ENCODE measurements around the gene GZMM.
"Not testable (repeated sequence)": the region's sequence is repeated elsewhere in the genome, so short reads cannot be mapped to it uniquely, and the experiment has no call there.

Gene GZMM

DNA sequence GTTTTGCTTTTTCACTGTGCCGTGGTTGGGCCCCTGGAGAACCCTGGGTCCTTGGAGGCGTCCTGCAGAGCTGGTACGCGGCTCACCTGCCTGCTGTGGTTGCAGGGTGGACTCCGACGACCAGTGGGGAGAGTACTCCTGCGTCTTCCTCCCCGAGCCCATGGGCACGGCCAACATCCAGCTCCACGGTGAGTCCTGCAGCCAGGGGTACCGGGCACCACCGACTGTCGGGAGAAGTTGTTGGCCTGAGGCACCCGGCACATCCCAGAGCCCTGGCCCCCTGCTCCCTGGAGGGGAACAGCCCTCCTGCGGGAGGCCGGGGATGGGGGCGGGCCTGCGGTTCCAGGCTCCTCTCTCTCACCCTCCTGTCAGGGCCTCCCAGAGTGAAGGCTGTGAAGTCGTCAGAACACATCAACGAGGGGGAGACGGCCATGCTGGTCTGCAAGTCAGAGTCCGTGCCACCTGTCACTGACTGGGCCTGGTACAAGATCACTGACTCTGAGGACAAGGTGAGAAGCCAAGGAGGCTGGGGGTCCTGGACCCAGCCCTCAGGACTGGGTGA is 36.5 kb downstream of the GZMM start:
- DNase-seq (ENCODE audit: extremely low read depth in 1 of 2, low read depth in 1 of 2), result no peak

DNA sequence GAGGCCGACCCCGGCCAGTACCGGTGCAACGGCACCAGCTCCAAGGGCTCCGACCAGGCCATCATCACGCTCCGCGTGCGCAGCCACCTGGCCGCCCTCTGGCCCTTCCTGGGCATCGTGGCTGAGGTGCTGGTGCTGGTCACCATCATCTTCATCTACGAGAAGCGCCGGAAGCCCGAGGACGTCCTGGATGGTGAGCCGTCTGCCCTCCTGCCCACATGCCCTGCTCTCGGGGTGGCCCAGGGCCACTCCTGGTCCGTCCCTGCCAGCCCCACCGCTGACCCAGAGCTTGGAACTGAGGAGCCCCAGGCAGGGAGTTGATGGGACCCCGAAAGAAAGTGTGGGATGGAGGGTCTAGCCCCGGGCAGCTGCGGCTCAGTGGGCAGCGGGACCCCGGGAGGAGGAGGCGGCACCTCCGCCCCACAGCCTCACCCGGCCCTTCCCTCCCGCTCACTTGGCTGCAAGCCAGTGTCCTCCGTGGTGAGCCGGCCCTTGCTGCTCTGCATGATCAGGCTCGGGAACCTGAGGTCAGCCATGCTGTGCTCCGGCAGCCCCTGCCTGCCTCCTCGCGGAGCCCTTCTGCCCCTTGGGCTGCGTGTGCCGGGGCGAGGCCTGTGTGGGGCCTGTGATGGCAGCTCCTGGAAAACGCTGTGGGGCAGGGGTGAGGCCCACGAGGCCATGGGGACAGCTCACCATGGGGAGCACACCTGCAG is 37.7 kb downstream of the GZMM start:
- no peak for DNase-seq (ENCODE audit: extremely low read depth in 1 of 2, low read depth in 1 of 2)

DNA sequence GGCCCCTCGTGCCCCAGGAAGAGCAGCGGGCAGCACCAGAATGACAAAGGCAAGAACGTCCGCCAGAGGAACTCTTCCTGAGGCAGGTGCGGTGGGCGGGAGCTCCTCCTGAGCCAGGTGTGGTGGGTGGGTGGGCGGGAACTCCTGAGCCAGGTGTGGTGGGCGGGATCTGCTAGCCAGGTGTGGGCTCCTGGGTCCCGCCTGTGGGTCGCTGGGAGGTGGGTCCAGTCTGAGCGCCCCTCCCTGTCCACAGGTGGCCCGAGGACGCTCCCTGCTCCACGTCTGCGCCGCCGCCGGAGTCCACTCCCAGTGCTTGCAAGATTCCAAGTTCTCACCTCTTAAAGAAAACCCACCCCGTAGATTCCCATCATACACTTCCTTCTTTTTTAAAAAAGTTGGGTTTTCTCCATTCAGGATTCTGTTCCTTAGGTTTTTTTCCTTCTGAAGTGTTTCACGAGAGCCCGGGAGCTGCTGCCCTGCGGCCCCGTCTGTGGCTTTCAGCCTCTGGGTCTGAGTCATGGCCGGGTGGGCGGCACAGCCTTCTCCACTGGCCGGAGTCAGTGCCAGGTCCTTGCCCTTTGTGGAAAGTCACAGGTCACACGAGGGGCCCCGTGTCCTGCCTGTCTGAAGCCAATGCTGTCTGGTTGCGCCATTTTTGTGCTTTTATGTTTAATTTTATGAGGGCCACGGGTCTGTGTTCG is 38.8 kb downstream of the GZMM start:
- DNase-seq (ENCODE audit: extremely low read depth in 1 of 2, low read depth in 1 of 2), result no peak

DNA sequence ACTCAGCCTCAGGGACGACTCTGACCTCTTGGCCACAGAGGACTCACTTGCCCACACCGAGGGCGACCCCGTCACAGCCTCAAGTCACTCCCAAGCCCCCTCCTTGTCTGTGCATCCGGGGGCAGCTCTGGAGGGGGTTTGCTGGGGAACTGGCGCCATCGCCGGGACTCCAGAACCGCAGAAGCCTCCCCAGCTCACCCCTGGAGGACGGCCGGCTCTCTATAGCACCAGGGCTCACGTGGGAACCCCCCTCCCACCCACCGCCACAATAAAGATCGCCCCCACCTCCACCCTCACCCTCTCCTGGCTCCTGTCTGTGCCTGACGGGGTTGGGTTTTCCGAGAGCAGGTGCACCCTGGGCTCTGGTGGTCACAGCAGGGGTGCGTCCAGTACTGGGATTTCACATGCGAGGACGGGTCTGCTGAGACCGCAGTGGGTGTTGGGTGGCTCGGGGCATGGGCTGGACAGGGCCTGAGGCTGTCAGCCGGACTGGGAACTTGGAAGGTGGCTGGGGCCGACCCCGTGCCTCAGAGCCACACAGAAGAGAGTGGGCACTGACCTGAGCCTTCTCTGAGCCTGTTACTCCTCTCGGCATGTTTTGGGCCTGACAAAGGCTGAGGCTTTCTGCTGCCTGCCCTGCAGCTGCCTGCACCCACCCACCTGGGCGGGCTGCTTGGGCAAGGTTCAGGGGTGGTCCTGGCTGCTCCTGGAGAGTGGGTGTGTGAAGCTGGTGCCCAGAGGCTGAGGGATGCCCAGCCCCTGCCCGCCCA is 39.5 kb downstream of the GZMM start:
- DNase-seq (ENCODE audit: extremely low read depth in 1 of 2, low read depth in 1 of 2), result no peak

DNA sequence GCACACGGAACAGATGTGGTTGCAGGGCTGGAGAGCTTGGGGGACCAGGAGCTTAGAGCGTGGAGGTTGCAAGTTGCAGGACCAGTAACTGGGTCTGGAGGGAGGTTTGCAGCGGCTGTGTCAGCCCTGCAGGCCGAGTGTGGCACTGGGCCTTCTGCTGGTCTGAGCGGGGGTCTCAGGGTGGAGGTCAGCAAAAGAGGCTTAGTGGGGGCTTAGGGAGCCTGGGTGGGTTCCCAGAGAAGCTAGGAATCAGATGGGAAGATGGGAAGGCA is 40.1 kb downstream of the GZMM start:
- DNase-seq (ENCODE audit: extremely low read depth in 1 of 2, low read depth in 1 of 2), result no peak

DNA sequence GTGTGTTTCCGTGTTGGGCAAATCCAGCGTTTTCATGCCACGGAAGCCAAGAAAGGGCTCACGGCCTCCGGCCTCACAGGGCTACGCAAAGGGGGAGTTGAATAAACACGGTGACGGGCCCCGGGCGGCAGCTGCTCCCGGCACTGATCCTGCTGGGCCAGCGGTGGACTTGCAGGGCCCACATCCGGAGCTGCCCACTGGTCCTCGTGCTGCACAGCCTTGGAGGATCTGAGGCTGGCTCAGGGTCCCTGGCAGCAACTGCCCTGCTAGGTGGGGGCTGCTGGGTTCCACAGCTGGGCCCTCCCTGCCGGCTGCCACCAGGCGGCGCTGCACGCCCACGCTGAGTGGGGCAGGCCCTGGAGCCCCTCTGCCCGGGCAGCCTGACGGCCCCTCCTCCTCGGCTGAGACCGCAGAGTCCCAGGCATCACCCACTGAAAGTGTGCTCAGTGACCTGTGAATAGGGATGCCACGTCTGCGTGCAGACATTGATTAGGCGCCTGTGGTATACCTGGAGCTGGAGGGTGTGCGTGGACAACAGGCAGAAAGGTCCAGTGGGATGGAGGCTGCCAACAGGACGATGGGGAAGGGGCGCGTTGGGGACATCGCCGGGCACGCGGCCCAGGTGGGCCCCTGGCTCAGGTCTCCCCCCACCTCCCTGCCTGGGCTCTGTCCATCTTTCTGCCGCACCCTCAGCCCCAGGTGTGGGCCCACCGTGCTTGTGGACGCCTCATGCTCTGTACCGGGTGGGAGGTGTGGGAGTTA is 40.6 kb downstream of the GZMM start:
- peak in 1 of 2 donors; percentile 45 for DNase-seq (ENCODE audit: extremely low read depth in 1 of 2, low read depth in 1 of 2)

DNA sequence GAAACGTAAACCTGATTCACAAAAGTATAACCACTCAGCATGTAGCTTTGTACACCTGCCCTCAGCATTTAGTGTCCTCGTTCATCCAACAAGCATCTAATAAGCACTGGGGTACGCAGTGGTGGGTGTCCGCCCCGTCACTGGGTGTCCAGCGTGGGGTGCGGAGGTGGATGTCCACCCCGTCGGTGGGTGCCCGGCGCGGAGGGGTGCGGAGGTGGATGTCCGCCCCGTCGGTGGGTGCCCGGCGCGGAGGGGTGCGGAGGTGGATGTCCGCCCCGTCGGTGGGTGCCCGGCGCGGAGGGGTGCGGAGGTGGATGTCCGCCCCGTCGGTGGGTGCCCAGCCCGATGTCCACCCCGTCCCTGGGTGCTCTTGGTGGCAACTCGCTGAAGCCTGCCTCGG is 41.3 kb downstream of the GZMM start:
- DNase-seq (ENCODE audit: extremely low read depth in 1 of 2, low read depth in 1 of 2), result not testable (repeated sequence)

DNA sequence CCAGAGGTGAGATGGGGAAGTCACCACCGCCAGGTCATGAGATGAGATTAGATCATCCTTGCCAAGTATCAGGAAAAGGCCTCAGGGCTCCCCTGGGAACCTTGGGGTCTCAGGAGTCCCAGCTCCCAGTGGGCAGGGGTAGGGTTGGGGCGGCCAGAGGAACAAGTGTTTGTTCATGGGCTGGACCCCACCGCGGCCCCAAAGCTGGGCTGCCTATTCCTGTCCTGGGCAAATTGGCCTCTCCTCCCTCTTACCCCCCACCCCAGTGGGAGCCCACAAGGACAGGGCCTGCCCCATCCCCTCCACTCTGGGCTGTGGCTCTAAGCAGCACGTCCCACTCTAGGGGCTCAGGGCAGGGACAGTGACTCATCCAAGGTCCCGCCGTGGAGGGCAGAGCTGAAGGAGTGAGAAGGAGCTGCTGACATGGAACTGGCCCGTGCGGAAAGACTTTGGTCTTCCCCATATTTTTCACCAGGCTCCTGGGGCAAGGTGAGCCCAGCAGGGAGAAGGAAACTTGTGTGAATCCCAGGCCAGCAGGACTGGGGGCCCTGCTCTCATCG is 41.8 kb downstream of the GZMM start:
- DNase-seq (ENCODE audit: extremely low read depth in 1 of 2, low read depth in 1 of 2), result no peak

DNA sequence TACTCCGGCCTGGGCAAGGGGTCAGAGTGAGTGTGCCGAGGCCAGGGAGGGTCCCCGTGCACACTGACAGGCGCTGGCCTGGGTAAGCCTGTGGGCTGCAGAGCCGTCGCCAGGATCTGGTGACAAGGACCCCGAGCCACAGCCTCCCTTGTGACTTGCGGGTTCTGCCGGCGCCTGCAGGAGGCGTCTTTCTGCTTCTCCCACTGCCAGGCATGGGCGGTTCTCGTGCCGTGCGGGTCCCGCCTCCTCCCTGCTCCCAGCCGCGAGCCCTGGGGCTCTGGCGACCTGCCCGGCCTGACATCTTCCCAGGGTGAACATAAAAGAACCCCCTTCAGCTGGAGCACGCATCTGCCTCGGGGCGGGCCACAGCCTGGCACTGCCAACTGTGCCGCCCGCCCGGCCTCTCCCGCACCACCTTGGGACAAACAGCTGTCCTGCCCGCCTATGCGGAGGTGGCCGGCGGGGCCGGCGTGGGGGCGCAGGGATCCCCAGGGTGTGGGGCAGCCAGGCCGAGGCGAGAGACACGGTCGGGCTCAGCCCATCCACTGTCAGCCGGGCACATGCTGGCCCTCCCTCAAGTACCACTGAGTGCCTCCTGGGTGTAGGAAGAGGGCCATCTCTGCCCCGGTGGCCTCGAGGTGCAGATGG is 44.4 kb downstream of the GZMM start:
- peak in 1 of 2 donors; percentile 67 for DNase-seq (ENCODE audit: extremely low read depth in 1 of 2, low read depth in 1 of 2)

DNA sequence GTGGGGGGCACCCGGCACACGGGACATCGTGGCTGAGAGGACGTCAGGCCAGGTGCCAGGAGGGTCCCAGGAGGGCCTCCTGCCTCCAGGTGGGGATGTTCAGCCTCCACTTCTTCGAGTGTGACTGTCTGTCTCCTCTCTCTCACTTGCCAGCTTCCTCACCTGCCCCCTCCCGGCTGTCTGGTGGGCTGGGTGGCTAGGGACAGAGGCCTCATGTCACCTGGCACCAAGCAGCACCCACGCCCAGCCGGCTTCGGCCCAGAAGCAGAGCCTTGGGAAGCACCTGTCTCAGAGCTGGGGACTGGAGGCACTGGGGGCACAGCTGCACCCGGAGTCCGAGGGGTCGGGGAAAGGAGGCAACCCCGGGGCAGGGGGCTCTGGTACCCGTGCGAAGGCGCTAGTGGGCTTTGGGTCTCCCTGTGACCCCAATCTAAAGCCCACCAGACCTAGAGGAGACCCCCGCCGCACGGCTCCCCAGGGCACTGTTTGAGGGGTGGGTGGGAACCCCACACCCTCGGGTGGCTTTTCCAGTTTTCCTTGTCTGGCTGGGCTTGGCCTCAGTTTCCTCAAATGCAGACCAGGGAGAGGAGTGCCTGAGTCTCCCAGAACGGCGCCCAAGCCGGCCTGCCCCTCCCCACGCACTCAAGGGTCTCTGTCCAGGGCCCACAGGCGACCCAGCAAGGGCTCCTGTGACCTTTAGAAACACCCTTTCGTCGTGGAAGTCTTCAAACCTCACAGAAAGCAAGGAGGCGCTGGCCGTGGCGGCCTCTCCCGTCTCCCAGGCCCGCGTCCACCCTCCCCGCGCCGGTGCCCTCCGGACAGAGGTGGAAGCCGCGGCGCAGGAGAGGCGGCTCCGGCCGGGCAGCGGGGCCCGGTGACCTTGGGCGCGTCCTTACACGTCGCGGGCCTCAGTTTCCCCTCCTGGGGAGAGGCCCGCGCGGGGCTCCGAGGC is 45.2 kb downstream of the GZMM start:
- no peak for DNase-seq (ENCODE audit: extremely low read depth in 1 of 2, low read depth in 1 of 2)

DNA sequence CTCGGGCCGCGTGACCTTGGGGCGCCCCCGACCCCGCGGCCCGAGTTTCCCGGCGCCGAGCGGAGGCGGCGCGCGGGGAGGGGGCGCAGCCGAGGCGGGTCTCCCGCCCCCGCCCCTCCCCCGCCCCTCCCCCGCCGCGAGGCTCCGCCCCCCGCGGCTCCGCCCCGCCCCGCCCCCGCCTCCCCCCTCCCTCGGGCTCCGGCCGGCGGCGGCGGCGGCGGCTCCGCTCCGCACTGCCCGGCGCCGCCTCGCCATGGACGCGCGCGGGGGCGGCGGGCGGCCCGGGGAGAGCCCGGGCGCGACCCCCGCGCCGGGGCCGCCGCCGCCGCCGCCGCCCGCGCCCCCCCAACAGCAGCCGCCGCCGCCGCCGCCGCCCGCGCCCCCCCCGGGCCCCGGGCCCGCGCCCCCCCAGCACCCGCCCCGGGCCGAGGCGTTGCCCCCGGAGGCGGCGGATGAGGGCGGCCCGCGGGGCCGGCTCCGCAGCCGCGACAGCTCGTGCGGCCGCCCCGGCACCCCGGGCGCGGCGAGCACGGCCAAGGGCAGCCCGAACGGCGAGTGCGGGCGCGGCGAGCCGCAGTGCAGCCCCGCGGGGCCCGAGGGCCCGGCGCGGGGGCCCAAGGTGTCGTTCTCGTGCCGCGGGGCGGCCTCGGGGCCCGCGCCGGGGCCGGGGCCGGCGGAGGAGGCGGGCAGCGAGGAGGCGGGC is 46.0 kb downstream of the GZMM start, which contains the start of gene HCN2:
TSS of gene HCN2 (plus strand) at position 189 of the 703 bp plus-strand sequence. CDS start at position 254, 65 bp downstream.
- no peak for DNase-seq (ENCODE audit: extremely low read depth in 1 of 2, low read depth in 1 of 2)

DNA sequence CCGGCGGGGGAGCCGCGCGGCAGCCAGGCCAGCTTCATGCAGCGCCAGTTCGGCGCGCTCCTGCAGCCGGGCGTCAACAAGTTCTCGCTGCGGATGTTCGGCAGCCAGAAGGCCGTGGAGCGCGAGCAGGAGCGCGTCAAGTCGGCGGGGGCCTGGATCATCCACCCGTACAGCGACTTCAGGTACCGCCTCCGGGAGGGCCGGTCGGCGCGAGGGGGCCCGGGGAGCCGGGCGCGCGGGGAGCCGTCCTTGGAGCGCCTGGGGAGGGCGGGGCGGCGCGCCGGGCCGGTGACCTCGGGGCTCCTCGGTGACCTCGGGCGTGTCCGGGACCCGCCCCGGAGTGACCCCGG is 46.5 kb downstream of the GZMM start:
- no peak for DNase-seq (ENCODE audit: extremely low read depth in 1 of 2, low read depth in 1 of 2)

DNA sequence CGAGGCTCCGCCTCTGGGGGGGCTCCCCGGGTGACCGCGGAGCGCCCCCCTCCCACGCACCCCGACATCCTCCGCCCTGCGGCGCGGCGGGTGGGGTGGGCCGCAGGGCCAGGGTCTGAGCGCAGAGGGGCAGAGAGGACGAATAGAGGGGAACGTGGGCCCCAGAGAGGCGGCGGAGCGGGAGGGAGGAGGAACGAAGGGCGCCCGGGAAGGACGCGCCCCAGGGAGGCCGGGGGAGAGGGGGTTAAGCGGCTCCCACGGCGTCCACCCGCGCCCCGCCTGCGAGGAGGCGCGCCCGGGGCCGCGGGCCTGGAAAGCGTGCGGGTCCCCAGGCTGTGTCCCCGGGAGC is 46.9 kb downstream of the GZMM start:
- DNase-seq (ENCODE audit: extremely low read depth in 1 of 2, low read depth in 1 of 2), result no peak

DNA sequence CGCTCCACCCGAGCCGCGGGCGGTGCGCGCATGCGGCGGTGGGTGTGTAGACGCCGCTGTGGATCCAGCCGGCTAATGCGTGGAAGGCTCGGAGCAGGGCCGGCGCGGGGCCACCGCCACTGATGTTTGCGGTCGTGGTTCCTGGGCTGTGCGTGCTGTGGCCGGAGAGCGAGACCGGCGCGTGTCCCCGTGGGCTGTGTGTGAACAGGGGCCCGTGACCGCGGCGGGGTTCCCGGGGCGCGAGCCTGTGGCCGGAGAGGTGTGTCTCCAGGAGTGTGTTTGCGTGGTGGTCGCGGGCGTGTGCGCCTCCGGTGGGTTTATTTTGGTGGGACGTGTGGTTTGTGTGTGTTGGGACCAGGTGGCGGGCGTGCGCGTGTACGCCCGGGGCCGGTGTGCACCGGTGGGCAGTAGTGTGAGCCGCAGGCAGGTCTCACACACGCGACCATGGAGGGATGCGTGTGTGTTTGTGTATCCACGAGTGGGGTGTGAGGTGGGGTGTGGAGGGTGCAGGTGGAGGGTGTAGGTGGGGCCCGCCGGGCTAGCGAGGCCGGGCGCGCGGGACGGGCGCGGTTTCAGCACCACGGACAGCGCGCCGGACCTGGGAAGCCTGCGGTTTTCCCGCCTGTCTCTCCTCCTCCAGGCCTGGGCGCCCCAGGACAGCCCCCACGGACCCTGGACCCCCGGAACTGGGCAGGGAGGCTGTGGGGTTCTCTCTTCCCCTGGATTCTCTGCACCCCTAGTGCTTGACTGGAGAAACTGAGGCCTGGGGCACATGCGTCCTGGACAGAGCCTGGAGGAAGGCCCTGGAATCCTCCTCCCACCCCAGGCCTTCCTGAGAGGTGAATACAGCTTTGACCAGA is 47.5 kb downstream of the GZMM start:
- DNase-seq (ENCODE audit: extremely low read depth in 1 of 2, low read depth in 1 of 2), result no peak

DNA sequence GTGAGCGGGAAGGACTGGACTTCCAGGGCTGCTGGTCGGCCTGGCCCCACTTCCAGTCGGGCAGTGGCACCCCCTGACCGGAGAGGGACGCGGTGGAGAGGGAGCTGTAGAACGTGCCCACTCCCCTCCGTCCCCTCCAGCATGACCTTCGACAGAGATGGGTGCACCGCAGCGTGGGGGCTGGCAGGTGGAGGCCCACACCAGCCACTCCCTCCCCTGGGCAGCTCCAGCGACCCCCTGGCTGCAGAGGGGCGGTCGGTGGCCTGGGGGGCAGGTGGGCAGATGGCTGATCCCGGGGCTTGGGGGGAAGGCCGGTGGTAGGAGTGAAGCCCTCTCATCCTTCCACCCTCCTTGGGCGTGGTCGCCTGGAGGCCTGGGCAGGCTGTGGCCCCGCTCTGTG is 48.2 kb downstream of the GZMM start:
- DNase-seq (ENCODE audit: extremely low read depth in 1 of 2, low read depth in 1 of 2), result no peak

DNA sequence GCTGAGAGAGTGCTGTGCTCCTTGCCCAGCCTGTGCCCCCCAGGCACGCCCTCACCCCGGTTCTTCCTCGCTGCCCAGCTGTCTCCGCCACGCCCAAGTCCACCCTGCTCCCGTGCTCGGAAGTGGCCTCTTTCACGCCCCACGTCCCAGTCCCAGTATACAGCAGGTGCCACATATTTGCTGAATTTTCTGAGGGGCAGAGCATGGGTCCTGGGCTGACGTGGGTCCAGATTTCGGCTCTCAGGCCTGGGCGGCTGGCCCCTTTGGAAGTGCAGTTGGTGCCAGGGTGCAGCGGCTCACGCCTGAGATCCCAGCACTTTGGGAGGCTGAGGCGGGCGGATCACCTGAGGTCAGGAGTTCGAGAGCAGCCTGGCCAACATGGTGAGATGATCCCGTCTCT is 49.2 kb downstream of the GZMM start:
- DNase-seq (ENCODE audit: extremely low read depth in 1 of 2, low read depth in 1 of 2), result no peak

DNA sequence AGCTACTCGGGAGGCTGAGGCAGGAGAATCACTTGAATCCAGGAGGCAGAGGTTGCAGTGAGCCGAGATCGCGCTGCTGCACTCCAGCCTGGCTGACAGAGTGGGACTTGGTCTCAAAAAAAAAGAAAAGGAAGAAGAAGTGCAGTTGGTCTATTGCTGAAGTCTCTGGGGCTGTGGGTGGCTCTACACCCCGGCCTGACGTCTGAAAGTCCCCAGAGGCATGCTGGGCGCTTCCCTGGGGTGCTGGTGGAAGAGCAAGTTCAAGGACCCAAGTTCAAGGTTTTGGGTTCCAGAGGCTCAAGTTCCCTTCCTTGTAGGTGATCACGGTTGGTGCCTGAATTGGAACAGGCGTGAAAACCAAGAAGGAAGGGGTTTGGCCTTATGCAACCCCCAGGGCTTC is 49.7 kb downstream of the GZMM start:
- DNase-seq (ENCODE audit: extremely low read depth in 1 of 2, low read depth in 1 of 2), result no peak
